Raji (cell line): ENCODE data around the gene KAT2B.

Experiments used
- POLR2A ChIP-seq: IDR thresholded peaks from 2 replicates; pipeline ENCODE4 v1.6.1; 2011; ENCODE audit warnings: low read depth, low read length, control low read depth; ENCODE audit not compliant: insufficient read depth

KAT2B gene

GRCh38 chr3:20073068-20073467 lies 32.8 kb downstream of the KAT2B start:
- TF ChIP-seq POLR2A: no peak

GRCh38 chr3:20073683-20074082 lies 33.4 kb downstream of the KAT2B start:
- TF ChIP-seq POLR2A: no peak

GRCh38 chr3:20074226-20075063 lies 34.2 kb downstream of the KAT2B start:
- no peak for TF ChIP-seq POLR2A

- no peak for TF ChIP-seq POLR2A
These were observed 35.0 kb downstream of the KAT2B start for GRCh38 chr3:20075197-20075596.

- no peak for TF ChIP-seq POLR2A
These were observed 36.2 kb downstream of the KAT2B start for GRCh38 chr3:20076296-20076997.

GRCh38 chr3:20077068-20077467 lies 36.8 kb downstream of the KAT2B start:
- TF ChIP-seq POLR2A: no peak

- no peak for TF ChIP-seq POLR2A
These were observed 38.0 kb downstream of the KAT2B start for GRCh38 chr3:20078194-20078714.

- no peak for TF ChIP-seq POLR2A
These were observed 39.4 kb downstream of the KAT2B start for GRCh38 chr3:20079621-20080020.

- TF ChIP-seq POLR2A: no peak
These were observed 40.8 kb downstream of the KAT2B start for GRCh38 chr3:20080956-20081554.

GRCh38 chr3:20083253-20083652 lies 43.0 kb downstream of the KAT2B start:
- TF ChIP-seq POLR2A: no peak

GRCh38 chr3:20083953-20084352 lies 43.7 kb downstream of the KAT2B start:
- TF ChIP-seq POLR2A: no peak

GRCh38 chr3:20091331-20092047 lies 51.2 kb downstream of the KAT2B start:
- TF ChIP-seq POLR2A: no peak

- no peak for TF ChIP-seq POLR2A
These were observed 55.2 kb downstream of the KAT2B start for GRCh38 chr3:20095470-20095869.

- TF ChIP-seq POLR2A: no peak
These were observed 56.0 kb downstream of the KAT2B start for GRCh38 chr3:20096135-20096685.

GRCh38 chr3:20097015-20097414 lies 56.8 kb downstream of the KAT2B start:
- TF ChIP-seq POLR2A: no peak
